ENCODE results near the gene SSBP3. TPM values are rescaled to one million over a fixed set of nuclear protein-coding genes. Genes with fewer than 3 reads are reported as not detected.

Gene SSBP3
- total and polyA plus RNA-seq, 2 experiments from 2014 or later, result 47.4 to 68.6 TPM

DNA sequence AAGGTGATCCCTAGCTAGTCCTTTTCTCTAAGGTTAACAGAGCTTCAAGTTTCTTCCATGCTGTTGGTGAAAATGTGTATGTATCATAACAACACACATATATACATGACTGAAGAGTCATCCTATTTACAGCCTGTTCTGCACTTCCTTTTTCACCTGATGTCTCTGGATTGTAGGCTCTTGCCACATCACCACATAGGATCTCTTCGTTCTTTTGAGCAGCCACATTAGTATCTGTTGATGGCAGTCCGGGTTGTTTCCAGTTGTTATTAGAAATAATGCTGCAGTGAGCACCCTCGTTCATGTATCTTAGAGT is 186.5 kb downstream of the SSBP3 start:
- TF ChIP-seq STAT1 (IDR thresholded peaks at IDR 0.05; ENCODE audit: unreplicated experiment) (no peak), JUNB (IDR thresholded peaks at IDR 0.05; ENCODE audit: unreplicated experiment) (no peak), ZNF114 (CRISPR knock-in tag; IDR thresholded peaks at IDR 0.05) (no peak), EZH2phosphoT487 (IDR thresholded peaks at IDR 0.05; ENCODE audit: unreplicated experiment) (no peak), REST (IDR thresholded peaks at IDR 0.05; ENCODE audit: unreplicated experiment) (no peak), POLR2AphosphoS5 (IDR thresholded peaks at IDR 0.05; ENCODE audit: low read depth) (no peak), NANOG (IDR thresholded peaks at IDR 0.05; ENCODE audit: borderline replicate concordance) (no peak), ZNF331 (CRISPR knock-in tag; IDR thresholded peaks at IDR 0.05; ENCODE audit: low read depth) (no peak)
- TF ChIP-seq, protein P1, sequence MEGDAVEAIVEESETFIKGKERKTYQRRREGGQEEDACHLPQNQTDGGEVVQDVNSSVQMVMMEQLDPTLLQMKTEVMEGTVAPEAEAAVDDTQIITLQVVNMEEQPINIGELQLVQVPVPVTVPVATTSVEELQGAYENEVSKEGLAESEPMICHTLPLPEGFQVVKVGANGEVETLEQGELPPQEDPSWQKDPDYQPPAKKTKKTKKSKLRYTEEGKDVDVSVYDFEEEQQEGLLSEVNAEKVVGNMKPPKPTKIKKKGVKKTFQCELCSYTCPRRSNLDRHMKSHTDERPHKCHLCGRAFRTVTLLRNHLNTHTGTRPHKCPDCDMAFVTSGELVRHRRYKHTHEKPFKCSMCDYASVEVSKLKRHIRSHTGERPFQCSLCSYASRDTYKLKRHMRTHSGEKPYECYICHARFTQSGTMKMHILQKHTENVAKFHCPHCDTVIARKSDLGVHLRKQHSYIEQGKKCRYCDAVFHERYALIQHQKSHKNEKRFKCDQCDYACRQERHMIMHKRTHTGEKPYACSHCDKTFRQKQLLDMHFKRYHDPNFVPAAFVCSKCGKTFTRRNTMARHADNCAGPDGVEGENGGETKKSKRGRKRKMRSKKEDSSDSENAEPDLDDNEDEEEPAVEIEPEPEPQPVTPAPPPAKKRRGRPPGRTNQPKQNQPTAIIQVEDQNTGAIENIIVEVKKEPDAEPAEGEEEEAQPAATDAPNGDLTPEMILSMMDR (conservative IDR thresholded peaks at IDR 0.05; ENCODE audit: low read depth in 2 of 2), result no peak
- H4K20me1 ChIP-seq (replicated peaks; ENCODE audit: insufficient read depth), result peaks cover 19% of the 10 kb centered on the region
- H3K27ac ChIP-seq (ENCODE audit: low read depth), result peak overlapping the region; percentile 19; the same call in 1 of the 2 replicates

GRCh38 chr1:54218883-54219687 is 187.1 kb downstream of the SSBP3 start:
- Histone ChIP-seq H3K4me2 (no peak overlapping the region), H3K9me2 (ENCODE audit: insufficient read depth) (no peaks in the 10 kb centered on the region), H3K4me1 (ENCODE audit: insufficient read depth) (no peaks in the 10 kb centered on the region), H3K79me2 (replicated peaks; ENCODE audit: insufficient read depth) (no peaks in the 10 kb centered on the region), H2AFZ (no peak overlapping the region), H3K27me3 (ENCODE audit: insufficient read depth) (no peaks in the 10 kb centered on the region), H3K4me3 (no peak overlapping the region), H3K36me3 (ENCODE audit: insufficient read depth) (peaks cover 17% of the 10 kb centered on the region; the same call in 1 of the 2 replicates), H3K27ac (ENCODE audit: low read depth) (peak overlapping the region; percentile 19; the same call in 1 of the 2 replicates), H3F3A (replicated peaks; ENCODE audit: low read depth) (no peaks in the 10 kb centered on the region), H4K20me1 (replicated peaks; ENCODE audit: insufficient read depth) (peaks cover 19% of the 10 kb centered on the region)
- H3K27me3 Mint-ChIP-seq (ENCODE audit: insufficient read depth, low read depth, poor library complexity), result peaks cover 11% of the 10 kb centered on the region
- peaks cover 26% of the 10 kb centered on the region for H3K4me1 Mint-ChIP-seq
- H3K9me3 Mint-ChIP-seq, result no peaks in the 10 kb centered on the region
- DNase-seq (ENCODE audit: low spot score) (no peak), ATAC-seq (no peak)
- H3K4me3 Mint-ChIP-seq, result no peak overlapping the region
- peaks cover 47% of the 10 kb centered on the region for H3K36me3 Mint-ChIP-seq (ENCODE audit: low read depth)
- no peak overlapping the region; the same call in 1 of the 2 replicates for H3K27ac Mint-ChIP-seq
- TF ChIP-seq REST (IDR thresholded peaks at IDR 0.05; ENCODE audit: unreplicated experiment) (no peak), STAT1 (IDR thresholded peaks at IDR 0.05; ENCODE audit: unreplicated experiment) (no peak), CREB1 (CRISPR knock-in tag; IDR thresholded peaks at IDR 0.05; ENCODE audit: low read depth) (no peak), ZNF114 (CRISPR knock-in tag; IDR thresholded peaks at IDR 0.05) (no peak), JUNB (IDR thresholded peaks at IDR 0.05; ENCODE audit: unreplicated experiment) (no peak), EZH2 (IDR thresholded peaks at IDR 0.05; ENCODE audit: low read depth, unreplicated experiment) (no peak), NANOG (IDR thresholded peaks at IDR 0.05; ENCODE audit: borderline replicate concordance) (no peak)
- TF ChIP-seq, protein P1 (conservative IDR thresholded peaks at IDR 0.05; ENCODE audit: low read depth in 2 of 2), result no peak; a peak in 1 of 4 replicates

More for the DNA sequence above, 186.5 kb downstream of the SSBP3 start:
- Mint-ChIP-seq H3K9me3 (no peaks in the 10 kb centered on the region), H3K36me3 (ENCODE audit: low read depth) (peaks cover 42% of the 10 kb centered on the region), H3K27me3 (ENCODE audit: insufficient read depth, low read depth, poor library complexity) (peaks cover 13% of the 10 kb centered on the region), H3K4me1 (peaks cover 29% of the 10 kb centered on the region), H3K4me3 (no peak overlapping the region), H3K27ac (peak overlapping the region; percentile 63; the same call in 1 of the 2 replicates)
- no peaks in the 10 kb centered on the region for H3K4me1 ChIP-seq (ENCODE audit: insufficient read depth)
- H3F3A ChIP-seq (replicated peaks; ENCODE audit: low read depth), result no peaks in the 10 kb centered on the region
- ATAC-seq, result no peak
- peaks cover 12% of the 10 kb centered on the region; the same call in 1 of the 2 replicates for H3K36me3 ChIP-seq (ENCODE audit: insufficient read depth)
- no peak overlapping the region for H3K4me2 ChIP-seq
- no peaks in the 10 kb centered on the region for H3K27me3 ChIP-seq (ENCODE audit: insufficient read depth)
- no peak overlapping the region for H3K4me3 ChIP-seq
- H3K79me2 ChIP-seq (replicated peaks; ENCODE audit: insufficient read depth), result no peaks in the 10 kb centered on the region
- no peak for DNase-seq (ENCODE audit: low spot score)
- H2AFZ ChIP-seq, result no peak overlapping the region
- no peaks in the 10 kb centered on the region for H3K9me2 ChIP-seq (ENCODE audit: insufficient read depth)
